GM10266 (cell line): ENCODE measurements around the gene MDFIC2.

Source experiments
- DNase-seq: peaks from one replicate; pipeline ENCODE4 v3.0.0; 2012; ENCODE audit errors: extremely low spot score
- TF ChIP-seq, protein P1 (sequence below): IDR thresholded peaks from 2 replicates; pipeline ENCODE4 v1.5.1; 2012; ENCODE audit warnings: mild to moderate bottlenecking, low read depth; ENCODE audit not compliant: control insufficient read depth, insufficient read depth; ENCODE audit errors: missing control alignments

The MDFIC2 gene

DNA sequence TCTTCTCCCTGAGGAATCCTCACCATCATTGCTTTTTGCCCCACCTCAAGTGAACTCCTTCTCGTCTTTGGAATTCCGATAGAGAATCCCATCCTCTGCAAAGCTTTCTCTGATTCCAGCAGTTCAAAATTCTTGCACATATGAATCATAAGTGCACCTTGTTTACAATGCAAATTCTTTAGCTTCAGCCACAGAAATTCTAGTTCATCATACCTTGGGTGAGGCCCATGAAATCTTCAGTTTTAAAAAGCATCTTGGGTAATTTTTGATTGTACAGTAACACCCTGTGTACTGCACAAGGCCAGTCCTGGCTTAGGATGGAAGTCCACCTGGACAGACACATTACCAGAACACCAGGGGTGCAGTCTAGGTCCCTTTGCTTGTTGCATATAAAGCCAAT lies 30.8 kb downstream of the MDFIC2 start:
- DNase-seq, result no peak
- TF ChIP-seq, protein P1, sequence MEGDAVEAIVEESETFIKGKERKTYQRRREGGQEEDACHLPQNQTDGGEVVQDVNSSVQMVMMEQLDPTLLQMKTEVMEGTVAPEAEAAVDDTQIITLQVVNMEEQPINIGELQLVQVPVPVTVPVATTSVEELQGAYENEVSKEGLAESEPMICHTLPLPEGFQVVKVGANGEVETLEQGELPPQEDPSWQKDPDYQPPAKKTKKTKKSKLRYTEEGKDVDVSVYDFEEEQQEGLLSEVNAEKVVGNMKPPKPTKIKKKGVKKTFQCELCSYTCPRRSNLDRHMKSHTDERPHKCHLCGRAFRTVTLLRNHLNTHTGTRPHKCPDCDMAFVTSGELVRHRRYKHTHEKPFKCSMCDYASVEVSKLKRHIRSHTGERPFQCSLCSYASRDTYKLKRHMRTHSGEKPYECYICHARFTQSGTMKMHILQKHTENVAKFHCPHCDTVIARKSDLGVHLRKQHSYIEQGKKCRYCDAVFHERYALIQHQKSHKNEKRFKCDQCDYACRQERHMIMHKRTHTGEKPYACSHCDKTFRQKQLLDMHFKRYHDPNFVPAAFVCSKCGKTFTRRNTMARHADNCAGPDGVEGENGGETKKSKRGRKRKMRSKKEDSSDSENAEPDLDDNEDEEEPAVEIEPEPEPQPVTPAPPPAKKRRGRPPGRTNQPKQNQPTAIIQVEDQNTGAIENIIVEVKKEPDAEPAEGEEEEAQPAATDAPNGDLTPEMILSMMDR, result no peak

DNA sequence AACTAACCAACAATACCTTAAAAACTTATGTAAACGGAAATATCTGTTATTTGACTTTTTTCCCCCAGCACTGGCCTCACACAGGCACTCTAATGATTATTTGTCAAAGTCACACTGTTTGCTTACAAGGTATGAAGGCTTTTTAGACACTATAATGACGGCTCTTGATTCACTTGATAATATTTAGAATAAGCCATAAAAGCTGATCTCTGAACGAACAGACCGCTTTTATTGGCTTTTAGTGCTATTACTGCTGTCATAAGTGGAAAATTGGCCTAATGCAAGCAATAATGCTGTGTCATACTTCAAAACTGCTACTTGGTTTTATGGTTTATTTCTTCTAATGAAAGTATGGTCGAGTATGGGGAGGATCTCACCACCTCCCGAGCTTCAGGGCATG lies 35.1 kb downstream of the MDFIC2 start:
- DNase-seq, result no peak
- TF ChIP-seq, protein P1, result no peak

DNA sequence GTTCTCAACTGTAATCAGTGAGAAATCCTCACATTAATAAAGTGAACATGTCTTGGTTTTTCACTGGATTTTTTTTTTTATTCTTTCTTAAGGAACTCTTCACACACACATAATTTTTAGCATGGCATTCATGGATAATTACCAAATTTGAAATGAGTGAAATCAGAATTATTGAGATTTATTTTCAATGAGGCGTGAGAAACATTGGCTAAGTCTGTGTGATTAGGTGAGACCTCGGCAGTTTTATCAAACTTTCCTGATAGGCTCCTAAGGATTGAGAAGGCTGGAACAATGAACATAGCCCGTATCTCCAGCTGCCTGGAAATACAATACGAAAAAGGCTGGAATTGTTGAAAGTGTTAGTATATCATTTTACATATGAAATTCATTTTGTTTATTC lies 35.5 kb downstream of the MDFIC2 start:
- TF ChIP-seq, protein P1, result no peak
- DNase-seq, result no peak

DNA sequence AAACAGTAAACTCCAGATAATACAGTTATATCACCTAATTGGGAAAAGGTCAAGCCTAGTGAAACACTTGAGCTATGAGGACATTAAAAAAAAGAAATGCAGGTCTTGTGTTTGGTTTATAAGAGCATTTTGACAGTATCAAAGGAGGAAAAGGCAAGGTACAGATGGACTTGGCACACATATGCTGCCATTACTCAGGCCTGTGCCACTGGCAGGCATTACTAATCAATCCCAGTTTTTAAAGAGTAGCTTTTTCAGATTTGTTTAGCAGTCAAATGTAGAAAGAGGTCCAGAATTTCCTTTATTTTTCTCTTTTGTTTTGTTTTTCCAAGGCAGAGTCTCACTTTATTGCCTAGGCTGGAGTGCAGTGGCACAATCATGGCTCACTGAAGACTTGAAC lies 38.9 kb downstream of the MDFIC2 start:
- DNase-seq, result no peak
- TF ChIP-seq, protein P1, result no peak

DNA sequence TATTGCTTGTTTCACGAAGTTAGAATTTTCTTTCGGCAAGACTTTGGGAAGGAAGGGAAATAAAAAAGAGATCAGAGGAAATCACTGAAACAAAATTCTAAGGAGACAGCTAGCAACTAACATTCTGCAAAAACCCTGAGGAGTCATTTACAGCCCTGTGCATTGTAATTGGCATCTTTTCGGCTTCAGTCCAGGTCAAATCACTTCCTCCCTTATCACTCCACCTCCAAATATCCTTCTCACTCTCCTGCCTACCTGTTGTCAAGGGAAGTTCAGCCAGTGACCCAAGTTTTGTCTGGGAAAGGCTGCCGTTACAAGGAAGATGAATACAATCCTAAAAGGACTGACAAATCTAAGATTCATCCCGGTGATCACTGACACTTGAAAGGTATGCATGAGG lies 39.6 kb downstream of the MDFIC2 start:
- TF ChIP-seq, protein P1, result no peak
- no peak for DNase-seq

DNA sequence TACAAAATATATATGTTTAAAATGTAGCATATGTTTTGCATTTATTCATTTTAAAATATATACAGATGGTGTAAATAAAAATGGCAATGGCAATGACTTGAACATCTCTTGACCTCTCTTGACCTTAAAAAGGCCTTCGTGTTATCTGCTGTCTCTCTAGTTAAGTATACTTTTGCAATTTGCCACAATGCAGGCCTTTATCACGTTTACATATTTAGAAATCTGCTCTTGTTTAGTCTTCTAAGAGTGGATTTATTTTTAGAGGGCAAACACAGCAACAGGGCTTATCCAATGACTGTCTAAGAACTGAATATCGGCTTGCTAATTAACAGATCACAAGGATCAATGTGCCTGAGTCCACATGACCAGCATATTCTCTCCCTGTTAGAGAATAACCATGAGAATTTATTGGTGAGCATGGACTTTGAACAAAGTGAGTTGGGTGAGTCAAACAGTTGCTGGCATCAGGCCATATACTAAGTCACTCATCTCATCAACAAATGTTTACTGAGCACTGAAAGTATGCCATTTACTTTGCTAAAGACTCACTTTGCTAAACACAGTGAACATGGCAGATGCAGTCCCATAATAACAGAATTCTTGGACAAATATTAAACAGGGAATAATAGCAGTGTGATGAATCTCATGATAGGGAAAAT lies 48.2 kb downstream of the MDFIC2 start:
- no peak for DNase-seq
- TF ChIP-seq, protein P1, result no peak

DNA sequence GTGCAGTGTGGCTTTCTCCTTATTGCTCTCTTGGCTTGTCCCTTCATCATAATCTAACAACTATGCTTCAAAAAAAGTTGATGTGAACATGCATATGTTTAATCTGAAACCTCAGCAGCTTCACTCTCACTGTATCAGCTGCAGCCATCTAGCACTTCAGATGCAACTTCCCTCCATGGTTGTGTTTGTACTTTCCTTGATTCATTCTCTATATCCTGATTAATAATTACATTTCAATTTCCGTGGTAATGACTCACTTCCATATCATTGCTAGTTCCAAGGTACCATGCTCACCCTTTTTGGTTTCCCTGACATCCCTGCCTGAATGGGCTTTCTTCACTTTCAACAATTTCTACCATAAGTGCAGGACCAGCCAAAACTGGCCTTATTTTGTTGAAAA lies 51.2 kb downstream of the MDFIC2 start:
- TF ChIP-seq, protein P1, result no peak

More for the DNA sequence above, 51.2 kb downstream of the MDFIC2 start:
- DNase-seq, result no peak
